SH-SY5Y (cell line): ENCODE data around the gene WRNIP1.

Experiments used
- GATA2 ChIP-seq: IDR thresholded peaks from 2 replicates; pipeline ENCODE4 v1.6.1; 2011; ENCODE audit warnings: mild to moderate bottlenecking, low read depth, low read length
- GATA3 ChIP-seq: IDR thresholded peaks from 2 replicates; pipeline ENCODE4 v1.6.1; 2011; ENCODE audit warnings: low read depth, mild to moderate bottlenecking, low read length, moderate library complexity

The WRNIP1 gene

DNA sequence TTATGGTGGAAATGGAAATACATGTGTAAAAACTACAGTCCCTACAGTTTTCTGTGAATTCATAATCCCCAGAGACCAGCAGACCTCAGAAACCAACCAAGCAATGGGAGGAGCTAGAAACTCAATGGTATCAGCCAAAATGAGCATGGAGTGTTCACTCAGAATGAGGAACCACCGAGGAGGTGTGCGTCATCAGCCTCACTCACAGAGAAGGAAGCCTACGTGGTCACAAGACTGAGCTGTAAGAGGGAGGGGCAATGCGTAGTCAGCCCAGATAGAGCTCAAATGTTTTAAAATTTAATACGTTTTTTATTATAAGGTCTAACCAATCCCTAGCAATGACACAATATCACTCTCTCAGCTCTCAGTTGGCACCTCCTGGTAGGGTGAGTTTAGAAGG is 31.9 kb upstream of the WRNIP1 start:
- no peak for TF ChIP-seq GATA3
- TF ChIP-seq GATA2: no peak

DNA sequence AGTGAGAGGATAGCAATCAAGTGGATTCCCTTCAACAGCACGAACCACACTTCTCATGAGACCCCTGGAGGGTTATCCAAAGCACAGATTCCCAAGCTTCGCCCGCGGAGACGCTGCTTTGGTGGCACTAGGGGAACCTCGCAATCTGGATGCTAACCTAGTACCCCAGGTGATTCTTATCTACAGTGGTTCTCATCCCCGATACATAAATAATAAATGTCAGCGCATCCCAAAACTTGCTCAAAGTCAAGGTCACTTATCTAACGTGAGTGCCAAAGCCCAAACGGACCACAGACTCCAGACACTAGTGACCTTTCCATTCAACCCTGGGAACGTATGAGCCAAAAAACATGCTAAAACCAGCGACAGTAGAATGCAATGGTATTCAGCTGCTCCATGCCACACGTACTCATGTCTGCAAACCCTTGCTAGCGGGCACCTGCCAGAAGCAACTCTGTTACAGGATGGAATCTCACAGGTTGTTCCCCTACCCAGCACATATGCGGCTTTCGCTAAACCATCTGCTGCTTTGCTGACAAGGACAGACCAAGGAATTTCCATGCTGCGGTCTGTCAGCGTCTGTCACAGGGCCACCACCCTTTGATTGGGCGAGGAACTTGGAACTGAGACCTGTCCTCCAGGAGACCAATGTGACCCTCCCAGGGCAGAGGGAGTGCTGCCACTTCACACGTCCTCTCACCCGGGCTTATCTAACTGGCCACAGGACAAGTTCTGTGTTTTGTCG is 31.3 kb upstream of the WRNIP1 start:
- TF ChIP-seq GATA2 (no peak), GATA3 (no peak)

GRCh38 chr6:2734488-2735166 is 30.6 kb upstream of the WRNIP1 start:
- TF ChIP-seq GATA3 (no peak), GATA2 (no peak)

DNA sequence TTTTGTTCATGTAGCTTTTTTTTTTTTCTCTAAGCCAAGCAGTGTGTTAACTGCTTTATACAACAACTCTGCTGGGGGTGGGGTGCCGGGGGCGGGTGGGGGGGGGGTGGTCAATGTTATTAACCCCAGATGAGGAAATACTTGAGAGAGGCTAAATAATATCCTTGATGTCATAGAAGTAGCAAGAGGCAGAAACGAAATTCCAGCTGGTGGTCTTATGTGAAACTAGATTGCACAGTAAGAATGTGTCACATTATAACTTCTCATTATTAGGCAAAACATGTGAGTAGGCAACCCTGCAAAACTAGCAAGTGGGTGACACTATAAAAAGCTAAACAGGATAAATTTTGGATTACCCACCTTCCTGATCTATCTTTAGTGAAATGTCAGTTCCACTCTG is 27.3 kb upstream of the WRNIP1 start:
- no peak for TF ChIP-seq GATA2
- TF ChIP-seq GATA3: no peak

GRCh38 chr6:2738373-2738979 is 26.7 kb upstream of the WRNIP1 start:
- TF ChIP-seq GATA3 (no peak), GATA2 (no peak)

- TF ChIP-seq GATA2: no peak
- no peak for TF ChIP-seq GATA3
Observed at GRCh38 chr6:2739335-2739734, 25.9 kb upstream of the WRNIP1 start.

DNA sequence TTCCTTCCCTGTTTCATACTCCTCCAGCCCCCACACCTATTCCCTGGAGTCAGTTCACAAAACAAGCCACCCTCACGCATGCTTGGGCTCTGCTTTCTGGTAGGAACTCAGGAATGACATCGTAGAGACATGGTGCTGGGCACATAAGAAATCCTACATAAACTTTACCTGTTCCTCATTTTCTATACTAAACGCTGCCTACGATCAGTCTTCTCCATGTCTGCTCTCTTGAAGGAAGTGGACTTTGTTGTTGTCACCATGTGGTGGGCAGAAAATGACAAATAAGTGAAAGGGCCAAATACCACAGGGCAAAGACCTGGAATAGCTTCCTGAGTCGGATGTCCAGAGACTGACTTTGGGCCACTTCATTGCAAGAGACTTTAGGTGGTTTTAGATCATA is 24.6 kb upstream of the WRNIP1 start:
- no peak for TF ChIP-seq GATA2
- TF ChIP-seq GATA3: no peak

DNA sequence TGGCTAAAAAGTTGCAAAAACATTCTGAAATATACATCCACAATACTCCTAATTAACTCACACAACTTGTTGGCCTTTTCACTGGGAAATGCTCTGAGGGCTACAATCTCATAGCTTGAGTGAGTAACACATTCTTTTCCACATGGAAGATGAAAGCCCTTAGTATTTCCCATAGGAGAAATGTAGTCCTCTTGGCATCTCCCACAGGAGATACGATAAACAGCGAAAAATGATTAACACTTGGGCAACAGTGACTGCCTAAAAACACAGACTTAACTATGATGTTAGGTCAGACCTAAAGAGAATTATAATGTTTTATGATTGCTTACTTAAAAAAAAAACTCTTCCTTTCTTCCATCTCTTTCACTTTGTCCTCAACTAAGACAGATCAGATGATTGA is 23.4 kb upstream of the WRNIP1 start:
- TF ChIP-seq GATA2 (no peak), GATA3 (no peak)

- no peak for TF ChIP-seq GATA3
- no peak for TF ChIP-seq GATA2
Observed at GRCh38 chr6:2743280-2744208, 21.6 kb upstream of the WRNIP1 start.

GRCh38 chr6:2744209-2744771 is 20.9 kb upstream of the WRNIP1 start:
- TF ChIP-seq GATA2 (no peak), GATA3 (no peak)

DNA sequence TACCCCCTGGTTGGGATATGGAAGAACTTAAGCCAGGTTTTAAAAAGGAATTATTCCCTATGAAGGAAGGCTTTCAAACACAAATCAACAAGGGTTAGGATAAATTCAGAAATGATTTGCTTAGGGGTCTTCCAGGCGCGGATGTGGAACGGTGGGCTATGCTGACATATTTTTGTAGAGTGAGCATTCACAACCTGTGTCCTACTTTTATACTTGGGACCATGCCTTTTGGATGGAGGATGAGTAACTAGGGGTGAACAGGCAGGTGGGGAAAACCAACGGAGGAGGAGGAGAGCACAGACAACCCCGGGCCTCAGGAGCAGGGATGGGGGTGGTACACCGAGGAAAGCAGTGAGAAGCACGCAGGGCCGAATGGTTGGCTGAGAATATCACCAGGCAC is 20.4 kb upstream of the WRNIP1 start:
- TF ChIP-seq GATA3 (no peak), GATA2 (no peak)

GRCh38 chr6:2745246-2745645 is 19.9 kb upstream of the WRNIP1 start:
- TF ChIP-seq GATA3: no peak
- TF ChIP-seq GATA2: no peak

DNA sequence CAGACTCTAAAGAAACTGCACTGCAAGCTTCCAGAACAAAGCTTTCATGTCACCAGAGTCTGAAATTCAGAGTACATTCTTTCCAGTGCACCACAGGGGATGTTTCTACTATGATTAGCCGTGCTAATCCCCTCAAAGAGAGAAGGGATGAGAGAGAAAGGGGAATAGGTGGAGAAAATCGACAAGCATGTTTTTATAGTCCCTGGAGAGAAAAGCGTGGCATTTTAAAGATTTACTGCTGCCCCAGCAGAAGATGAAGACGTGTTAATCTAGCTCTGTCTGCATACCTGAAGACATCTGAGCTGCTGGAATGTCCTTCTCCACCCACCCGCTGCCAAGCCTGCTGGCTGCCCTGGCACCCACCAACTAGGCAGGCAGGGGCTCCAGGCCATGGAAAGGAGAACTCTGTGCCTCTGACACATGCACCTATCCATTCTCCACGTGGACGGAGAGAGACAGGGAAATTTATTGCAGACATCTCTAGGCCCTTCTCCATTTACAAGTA is 18.6 kb upstream of the WRNIP1 start:
- TF ChIP-seq GATA2 (no peak), GATA3 (no peak)

DNA sequence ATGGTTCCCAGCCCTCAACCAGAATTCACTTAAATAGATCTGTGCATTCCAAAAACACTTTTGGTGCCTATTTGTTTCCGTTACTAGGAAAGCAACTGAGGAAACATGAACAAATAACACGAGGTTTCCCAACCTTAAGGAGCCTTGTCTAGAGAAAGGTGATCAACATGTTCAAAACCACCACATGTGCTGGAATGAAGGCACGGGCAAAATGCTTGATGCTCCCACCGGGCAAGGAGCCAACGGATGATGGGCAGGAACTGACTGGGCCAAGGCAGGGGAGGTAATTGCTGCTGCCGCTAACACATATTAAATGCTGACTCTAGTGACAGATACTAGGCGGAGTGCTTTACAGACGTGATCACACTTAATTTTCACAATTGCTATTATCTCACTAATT is 17.0 kb upstream of the WRNIP1 start:
- no peak for TF ChIP-seq GATA3
- TF ChIP-seq GATA2: no peak; the same call in 1 of the 2 replicates
